HG02571 (cell line): Measurements from ENCODE around the gene SRP14.

Source experiments
- ATAC-seq: cut with Tn5 transposase; IDR thresholded peaks from one replicate; pipeline ENCODE4 v1.9.1; 2021; ENCODE audit warnings: mild to moderate bottlenecking, moderate library complexity; ENCODE audit not compliant: unreplicated experiment

The SRP14 gene

GRCh38 chr15:39990706-39991105, 48.3 kb downstream of the SRP14 start:
- no peak for ATAC-seq

GRCh38 chr15:39987821-39988220, 51.2 kb downstream of the SRP14 start:
- ATAC-seq: no peak
